CD14-positive monocyte (primary cell): ENCODE measurements around the gene ANKRD13C. TPM values are rescaled to one million over a fixed set of nuclear protein-coding genes. Genes with fewer than 3 reads are reported as not detected.

Source experiments
- DNase-seq, 3 donors: peaks; one replicate each; pipeline ENCODE4 v3.0.0-alpha.2; 2011 to 2022
- H2AFZ ChIP-seq: 2 replicates; pipeline ENCODE4 v1.6.0; 2012; ENCODE audit warnings: mild to moderate bottlenecking, low read depth, low read length, inconsistent platforms; ENCODE audit not compliant: insufficient read depth, poor library complexity, severe bottlenecking
- H3K27ac ChIP-seq, 2 donors: 1 replicate in 1 of 2; 2 replicates in 1 of 2; pipeline ENCODE4 v1.5.1; 2012 to 2013; ENCODE audit warnings: low read length in 2 of 2, control low read depth in 1 of 2, inconsistent platforms in 1 of 2, low read depth in 1 of 2, mild to moderate bottlenecking in 1 of 2
- H3K27me3 ChIP-seq, 2 donors: one replicate each; pipeline versions ENCODE4 v1.6.0 to v1.6.1; 2011 to 2013; ENCODE audit warnings: low read length in 2 of 2; ENCODE audit not compliant: control insufficient read depth in 2 of 2, insufficient read depth in 2 of 2
- H3K36me3 ChIP-seq, 2 donors: replicated peaks in 1 of 2; 1 replicate in 1 of 2; 2 replicates in 1 of 2; pipeline versions ENCODE4 v1.5.1 to v1.6.1; 2012 to 2013; ENCODE audit warnings: low read length in 2 of 2, control low read depth in 1 of 2, inconsistent platforms in 1 of 2, mild to moderate bottlenecking in 1 of 2; ENCODE audit not compliant: insufficient read depth in 2 of 2, control insufficient read depth in 1 of 2
- H3K4me1 ChIP-seq, 2 donors: 1 replicate in 1 of 2; 2 replicates in 1 of 2; pipeline versions ENCODE4 v1.5.1 to v1.6.1; 2012 to 2013; ENCODE audit warnings: low read length in 2 of 2, control low read depth in 1 of 2, inconsistent platforms in 1 of 2, mild to moderate bottlenecking in 1 of 2, moderate library complexity in 1 of 2; ENCODE audit not compliant: insufficient read depth in 2 of 2, control insufficient read depth in 1 of 2
- H3K4me2 ChIP-seq: replicated peaks from 2 replicates; pipeline ENCODE3; 2012; ENCODE audit warnings: low read length, moderate library complexity, mild to moderate bottlenecking; ENCODE audit not compliant: poor library complexity, severe bottlenecking; ENCODE audit errors: extremely low read depth
- H3K4me3 ChIP-seq, 3 experiments: fragments of 200-600 bp in 1 of 3; sonication (generic) in 1 of 3; replicated peaks in 1 of 3; 1 replicate in 2 of 3; 2 replicates in 1 of 3; pipeline ENCODE4 v1.5.1; 2011 to 2013; ENCODE audit warnings: low read length in 3 of 3, mild to moderate bottlenecking in 3 of 3, control low read depth in 2 of 3, low read depth in 2 of 3, inconsistent platforms in 1 of 3, moderate library complexity in 1 of 3
- H3K79me2 ChIP-seq: 2 replicates; pipeline ENCODE4 v1.6.0; 2012; ENCODE audit warnings: mild to moderate bottlenecking, control low read depth, inconsistent platforms, low read length, moderate library complexity; ENCODE audit not compliant: insufficient read depth
- H3K9ac ChIP-seq: 2 replicates; pipeline ENCODE4 v1.6.0; 2017; ENCODE audit warnings: low read length, mild to moderate bottlenecking; ENCODE audit not compliant: insufficient read depth, poor library complexity, severe bottlenecking
- H3K9me3 ChIP-seq, 2 donors: replicated peaks in 1 of 2; 1 replicate in 1 of 2; 2 replicates in 1 of 2; pipeline versions ENCODE4 v1.5.1 to v1.6.1; 2012 to 2013; ENCODE audit warnings: low read length in 2 of 2, control low read depth in 1 of 2; ENCODE audit not compliant: control insufficient read depth in 1 of 2, insufficient read depth in 1 of 2
- H4K20me1 ChIP-seq: 2 replicates; pipeline ENCODE4 v1.6.0; 2012; ENCODE audit warnings: mild to moderate bottlenecking, low read length, control low read depth, moderate library complexity; ENCODE audit not compliant: insufficient read depth
- H3K27ac Mint-ChIP-seq, 7 donors: one replicate each; pipeline ENCODE4 v1.8.0; 2020; ENCODE audit warnings: mild to moderate bottlenecking in 7 of 7, mixed read lengths in 7 of 7, moderate library complexity in 6 of 7, inconsistent platforms in 2 of 7
- H3K27me3 Mint-ChIP-seq, 3 donors: one replicate each; pipeline ENCODE4 v1.8.0; 2021 to 2022; ENCODE audit warnings: low read depth in 3 of 3, mild to moderate bottlenecking in 3 of 3, mixed read lengths in 3 of 3, moderate library complexity in 3 of 3, inconsistent platforms in 1 of 3
- H3K36me3 Mint-ChIP-seq, 2 donors: one replicate each; pipeline ENCODE4 v1.8.0; 2020; ENCODE audit warnings: mixed read lengths in 2 of 2, inconsistent platforms in 1 of 2, mild to moderate bottlenecking in 1 of 2
- H3K4me1 Mint-ChIP-seq: one replicate; pipeline ENCODE4 v1.8.0; 2020; ENCODE audit warnings: mild to moderate bottlenecking, mixed read lengths
- H3K4me3 Mint-ChIP-seq, 2 donors: one replicate each; pipeline ENCODE4 v1.8.0; 2020; ENCODE audit warnings: mild to moderate bottlenecking in 2 of 2, mixed read lengths in 2 of 2, moderate library complexity in 1 of 2
- H3K9me3 Mint-ChIP-seq, 7 donors: one replicate each; pipeline ENCODE4 v1.8.0; 2020 to 2022; ENCODE audit warnings: mixed read lengths in 7 of 7, mild to moderate bottlenecking in 6 of 7, moderate library complexity in 6 of 7, inconsistent platforms in 2 of 7
- CTCF ChIP-seq: fragments of 200-600 bp; IDR thresholded peaks from one replicate; pipeline ENCODE4 v1.8.0; 2022; ENCODE audit warnings: antibody characterized with exemption, mild to moderate bottlenecking
- WGBS: methylation state at CpG from one replicate; pipeline ENCODE4 v1.1.5; 2013; ENCODE audit warnings: missing lambda C conversion rate; ENCODE audit not compliant: insufficient coverage; 5-methylcytosine and 5-hydroxymethylcytosine counted together
- intact Hi-C, 2 donors: fragments of 100-400 bp; cut with micrococcal nuclease; formaldehyde crosslinking; loops; one replicate each; pipeline versions ENCODE4 v1.15.0 to v1.15.1; 2023
- polyA plus RNA-seq, 3 donors: library from polyadenylated mRNA; depleted of rRNA in 1 of 3; unstranded in 2 of 3; stranded (reverse) in 1 of 3; fragments of 300-500 nt in 2 of 3; fragments of >200 nt in 1 of 3; fragmentation: Illumina TruSeq in 2 of 3; gene quantifications; 1 replicate in 2 of 3; 2 replicates in 1 of 3; pipeline ENCODE4 v1.2.3, GENCODE V29; 2012 to 2021

The ANKRD13C gene
- polyA plus RNA-seq, 3 donors: 4.5 to 7.6 (median 6.5) TPM

- no peaks in the 10 kb centered on the region for H3K27me3 ChIP-seq
- no peak overlapping the region for H3K27ac ChIP-seq
- Mint-ChIP-seq H3K9me3 (no peaks in the 10 kb centered on the region), H3K4me1 (peaks cover 11% of the 10 kb centered on the region), H3K36me3 (no peaks in the 10 kb centered on the region), H3K4me3 (no peak overlapping the region), H3K27me3 (peaks cover under 1 to 3% (median 3%) of the 10 kb centered on the region in 3 donors), H3K27ac (no peak overlapping the region)
- H3K79me2 ChIP-seq: no peaks in the 10 kb centered on the region
- TF ChIP-seq CTCF: no peak
- no peak overlapping the region for H3K9ac ChIP-seq
- intact Hi-C loops: no loop called here
- no CpG with 5 or more reads among the region's 2 CpGs for WGBS
- H3K36me3 ChIP-seq: no peaks in the 10 kb centered on the region
- H3K9me3 ChIP-seq: no peaks in the 10 kb centered on the region
- no peaks in the 10 kb centered on the region for H4K20me1 ChIP-seq
- H2AFZ ChIP-seq: no peak overlapping the region
- H3K4me2 ChIP-seq: no peak overlapping the region
- H3K4me3 ChIP-seq: no peak overlapping the region
- no peaks in the 10 kb centered on the region for H3K4me1 ChIP-seq
- DNase-seq: no peak
Observed at GRCh38 chr1:70384542-70384941, 30.0 kb upstream of the ANKRD13C start.

GRCh38 chr1:70383483-70383882, 29.0 kb upstream of the ANKRD13C start:
- Histone ChIP-seq H3K36me3 (no peaks in the 10 kb centered on the region), H3K79me2 (no peaks in the 10 kb centered on the region), H3K9me3 (no peaks in the 10 kb centered on the region), H2AFZ (no peak overlapping the region), H3K27me3 (no peaks in the 10 kb centered on the region), H3K4me3 (no peak overlapping the region), H4K20me1 (no peaks in the 10 kb centered on the region), H3K9ac (no peak overlapping the region), H3K4me2 (no peak overlapping the region), H3K27ac (no peak overlapping the region), H3K4me1 (no peaks in the 10 kb centered on the region)
- DNase-seq: no peak
- no peaks in the 10 kb centered on the region for H3K36me3 Mint-ChIP-seq
- no peak for TF ChIP-seq CTCF
- peaks cover 0 to under 1% (median 0%) of the 10 kb centered on the region in 7 donors for H3K9me3 Mint-ChIP-seq
- WGBS: 100% methylated on average over 2 of the region's 3 CpGs
- H3K27me3 Mint-ChIP-seq: peaks cover 0 to 3% (median 2%) of the 10 kb centered on the region in 3 donors
- no peak overlapping the region for H3K27ac Mint-ChIP-seq
- no peak overlapping the region for H3K4me3 Mint-ChIP-seq
- intact Hi-C loops: no loop called here
- H3K4me1 Mint-ChIP-seq: peaks cover 11% of the 10 kb centered on the region
